ENCODE measurements around the gene UGT1A9.

Gene UGT1A9

GRCh38 chr2:233766416-233766815, 94.7 kb downstream of the UGT1A9 start:
- no peak for DNase-seq (ENCODE audit: low read depth)
- H3K4me3 ChIP-seq (ENCODE audit: low read length) = no peak overlapping the region
- TF ChIP-seq CTCF (conservative IDR thresholded peaks at IDR 0.05; ENCODE audit: low read length) = no peak

- TF ChIP-seq CTCF (conservative IDR thresholded peaks at IDR 0.05; ENCODE audit: low read length) = no peak
- DNase-seq (ENCODE audit: low read depth) = no peak
- H3K4me3 ChIP-seq (ENCODE audit: low read length) = no peak overlapping the region
Measured at GRCh38 chr2:233768076-233768475, 96.4 kb downstream of the UGT1A9 start.

GRCh38 chr2:233769260-233769659, 97.6 kb downstream of the UGT1A9 start:
- no peak for DNase-seq (ENCODE audit: low read depth)
- H3K4me3 ChIP-seq (ENCODE audit: low read length) = no peak overlapping the region
- TF ChIP-seq CTCF (conservative IDR thresholded peaks at IDR 0.05; ENCODE audit: low read length) = no peak

- no peak overlapping the region for H3K4me3 ChIP-seq (ENCODE audit: low read length)
- TF ChIP-seq CTCF (conservative IDR thresholded peaks at IDR 0.05; ENCODE audit: low read length) = no peak
- DNase-seq (ENCODE audit: low read depth) = no peak
Measured at GRCh38 chr2:233772153-233772552, 100.5 kb downstream of the UGT1A9 start.

- H3K4me3 ChIP-seq (ENCODE audit: low read length) = no peak overlapping the region
- no peak for DNase-seq (ENCODE audit: low read depth)
- no peak for TF ChIP-seq CTCF (conservative IDR thresholded peaks at IDR 0.05; ENCODE audit: low read length)
Measured at GRCh38 chr2:233772583-233772982, 100.9 kb downstream of the UGT1A9 start.

- no peak for TF ChIP-seq CTCF (conservative IDR thresholded peaks at IDR 0.05; ENCODE audit: low read length)
- H3K4me3 ChIP-seq (ENCODE audit: low read length) = no peak overlapping the region
- no peak for DNase-seq (ENCODE audit: low read depth)
Measured at GRCh38 chr2:233773854-233774253, 102.2 kb downstream of the UGT1A9 start.

- H3K4me3 ChIP-seq (ENCODE audit: low read length) = no peak overlapping the region
- no peak for TF ChIP-seq CTCF (conservative IDR thresholded peaks at IDR 0.05; ENCODE audit: low read length)
- no peak for DNase-seq (ENCODE audit: low read depth)
Measured at GRCh38 chr2:233775414-233775813, 103.7 kb downstream of the UGT1A9 start.
